Activated CD4-positive, alpha-beta T cell treated with anti-CD3 and anti-CD28 coated beads, Interleukin-2, amount 50 U/mL, for 4 hours (primary cell): ENCODE results near the gene EFNA2.
"Not testable (repeated sequence)": the region's sequence is repeated elsewhere in the genome, so short reads cannot be mapped to it uniquely, and the experiment has no call there.

Experiments
- DNase-seq, 2 experiments: peaks; one replicate each; pipeline ENCODE4 v3.0.0-alpha.2; 2020

The EFNA2 gene

DNA sequence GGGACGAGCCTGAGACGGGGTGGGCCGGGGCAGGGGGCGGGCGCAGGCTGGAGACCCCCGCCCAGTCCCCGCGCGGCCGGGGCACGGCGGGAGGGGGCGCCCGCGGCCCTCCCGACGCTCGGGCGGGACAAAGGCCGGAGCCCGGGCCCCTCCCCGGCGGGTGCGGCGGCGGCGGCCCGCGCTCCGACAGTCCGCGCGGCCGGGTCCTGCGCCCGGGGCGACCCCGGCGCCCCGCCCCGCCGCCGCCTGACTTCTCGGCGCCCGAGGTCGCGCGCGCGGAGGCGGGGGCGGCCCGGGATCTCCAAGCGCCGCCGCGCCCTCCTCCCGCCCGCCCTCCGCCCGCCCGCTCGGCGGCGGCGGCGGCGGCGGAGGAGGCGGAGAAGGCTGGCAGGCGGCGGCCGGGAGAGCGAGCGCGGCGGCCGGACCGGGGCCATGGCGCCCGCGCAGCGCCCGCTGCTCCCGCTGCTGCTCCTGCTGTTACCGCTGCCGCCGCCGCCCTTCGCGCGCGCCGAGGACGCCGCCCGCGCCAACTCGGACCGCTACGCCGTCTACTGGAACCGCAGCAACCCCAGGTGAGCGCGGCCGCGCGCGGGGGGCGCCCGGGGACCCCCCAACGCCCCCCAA lies at the start of gene EFNA2:
Gene EFNA2, plus strand, starts transcription at position 137 of the 624 bp plus-strand sequence. Its CDS starts 296 bp downstream, at position 433.
- DNase-seq, result no peak

DNA sequence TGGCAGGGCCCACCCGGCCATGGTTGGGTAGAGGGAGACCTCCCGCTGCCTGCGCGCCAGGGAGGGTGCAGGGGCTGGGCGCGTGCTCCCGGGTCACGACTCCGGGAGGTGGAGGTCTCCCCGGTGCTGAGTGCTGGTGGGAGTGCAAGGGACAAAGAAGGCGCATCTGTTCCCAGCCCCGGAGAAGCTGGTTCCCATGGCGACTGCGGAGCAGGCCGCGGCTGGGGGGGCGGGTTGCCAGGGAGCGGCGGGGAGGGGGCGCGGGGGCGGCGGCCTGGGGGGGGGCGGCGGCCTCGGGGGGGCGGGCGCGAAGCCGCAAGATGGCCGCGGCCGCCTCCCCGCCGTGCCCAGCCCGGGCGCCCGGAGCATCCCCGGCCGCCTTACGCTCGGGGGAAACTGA lies 49.1 kb upstream of the EFNA2 start:
- no peak for DNase-seq

DNA sequence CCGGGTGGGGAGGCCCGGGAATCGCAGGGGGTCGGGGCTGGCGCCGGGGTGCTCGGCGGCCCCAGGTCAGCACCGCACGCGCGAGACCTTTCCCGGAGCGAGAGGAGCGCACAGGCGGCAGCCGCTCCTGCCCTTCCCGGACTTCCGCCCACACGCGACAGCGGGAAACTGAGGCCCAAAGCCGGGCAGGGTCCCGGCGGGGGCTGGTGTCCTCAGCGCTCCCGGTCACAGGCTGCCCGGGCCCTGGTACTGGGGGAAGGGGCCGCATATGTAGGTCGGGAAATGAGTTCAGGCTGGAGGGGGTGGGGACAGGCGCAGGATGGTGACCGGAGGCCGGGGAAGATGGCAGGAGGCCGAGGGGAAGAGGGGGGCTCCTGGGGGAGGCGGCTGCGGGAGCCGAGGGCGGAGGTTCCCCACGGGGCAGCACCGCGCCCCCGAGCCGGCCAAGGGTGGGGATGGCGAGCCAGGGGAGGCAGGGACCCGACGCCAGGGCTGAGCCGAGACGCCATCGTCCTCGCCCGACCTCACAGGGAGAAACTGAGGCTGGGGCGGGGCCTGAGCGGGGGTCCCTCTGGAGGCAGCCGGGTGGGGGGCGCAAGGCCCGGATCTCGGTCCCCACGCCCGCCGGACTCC lies 48.5 kb upstream of the EFNA2 start:
- DNase-seq, result no peak

DNA sequence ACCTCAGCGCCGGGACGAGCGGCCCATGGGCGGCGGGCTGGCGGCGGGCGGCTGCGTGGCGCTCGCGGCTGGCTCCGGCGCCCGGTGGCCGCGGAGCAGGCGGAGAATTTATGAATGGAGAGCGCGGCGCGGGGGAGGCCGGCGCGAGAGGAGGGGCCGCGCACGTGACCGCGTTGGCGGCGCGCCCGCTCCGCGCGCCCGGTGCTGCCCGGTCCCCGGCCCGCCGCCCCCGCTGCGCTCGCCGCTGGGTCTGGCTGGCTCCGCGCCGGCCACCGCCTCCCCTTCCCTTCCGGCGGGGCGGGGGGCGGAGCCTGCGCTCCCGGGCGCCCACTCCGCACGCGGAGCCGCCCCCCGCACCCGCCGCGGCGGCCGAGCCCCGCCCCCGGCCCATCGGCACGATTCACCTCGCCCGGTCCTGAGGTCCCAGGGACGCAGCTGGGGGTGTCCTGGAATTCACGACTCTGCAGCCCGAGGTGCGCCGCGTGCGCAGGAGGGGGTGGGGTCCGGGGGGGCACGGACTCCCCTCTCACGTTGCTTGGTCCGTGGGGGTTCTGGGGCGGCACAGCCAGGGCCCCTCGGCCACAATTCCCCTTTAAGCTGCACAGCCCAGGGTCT lies 47.8 kb upstream of the EFNA2 start, which contains the start of gene CBARP:
Gene CBARP, minus strand, starts transcription at position 252 of the 615 bp plus-strand sequence. CDS start 1,905 bp downstream, outside the sequence.
- no peak for DNase-seq

DNA sequence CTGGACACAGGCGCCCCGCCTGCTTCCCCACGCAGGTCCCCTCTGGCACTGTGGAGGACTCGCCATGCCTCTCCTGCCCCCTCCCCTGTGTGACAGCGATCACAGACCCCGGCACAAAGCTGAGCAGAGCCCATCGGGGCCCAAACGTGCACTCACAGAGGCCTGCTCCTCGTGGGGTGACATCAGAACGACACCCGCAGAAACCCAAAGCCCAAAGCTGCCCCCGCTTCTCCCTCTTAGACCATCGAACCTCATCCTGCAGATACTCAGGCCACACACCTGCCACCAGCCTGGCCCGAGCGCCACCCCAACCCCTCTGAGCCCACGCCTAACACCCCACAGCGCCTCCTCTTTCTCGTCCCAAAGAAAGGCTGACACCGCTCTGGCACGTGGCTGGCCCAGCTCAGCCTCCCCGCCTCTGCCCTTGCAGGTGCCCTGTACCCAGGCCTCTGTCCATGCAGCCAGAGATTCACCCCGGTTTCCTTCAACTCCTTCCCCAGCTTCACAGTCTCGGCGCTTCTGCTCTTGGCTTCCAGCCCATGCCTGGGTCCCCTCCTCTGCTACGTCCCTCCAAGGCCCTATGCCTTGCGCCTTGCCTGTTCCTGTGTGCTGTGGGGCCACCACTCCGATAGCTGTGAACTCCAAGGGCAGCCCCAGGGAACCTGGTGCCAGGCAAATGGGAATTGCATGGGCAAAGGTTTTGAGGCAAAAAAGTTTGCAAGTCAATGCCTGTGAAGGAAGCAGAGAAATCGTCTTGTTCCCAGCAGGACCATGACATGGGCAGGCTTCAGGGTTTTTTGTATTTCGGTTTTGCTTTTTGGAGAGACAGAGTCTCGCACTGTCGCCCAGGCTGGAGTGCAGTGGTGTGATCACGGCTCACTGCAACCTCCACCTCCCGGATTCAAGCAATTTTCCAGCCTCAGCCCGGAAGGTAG lies 47.0 kb upstream of the EFNA2 start:
- DNase-seq, result no peak

DNA sequence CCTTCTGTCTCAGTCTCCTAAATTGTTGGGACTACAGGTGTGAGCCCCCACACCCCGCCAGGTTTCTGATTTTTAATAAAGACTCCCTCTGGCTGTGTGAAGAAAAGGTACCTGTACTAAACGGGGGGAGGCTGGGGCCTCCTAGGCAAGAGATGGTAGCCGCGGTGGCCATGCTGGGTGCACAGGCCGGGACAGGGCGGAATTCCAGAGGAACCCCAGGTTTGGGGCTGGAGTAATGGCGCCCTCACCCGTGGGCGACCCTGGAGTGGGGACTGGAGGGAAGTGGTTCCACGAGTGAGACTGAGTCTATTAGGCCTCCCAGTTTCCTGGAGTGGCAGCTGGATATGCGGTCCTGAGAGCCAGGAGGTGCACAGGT lies 46.3 kb upstream of the EFNA2 start:
- DNase-seq, result no peak

DNA sequence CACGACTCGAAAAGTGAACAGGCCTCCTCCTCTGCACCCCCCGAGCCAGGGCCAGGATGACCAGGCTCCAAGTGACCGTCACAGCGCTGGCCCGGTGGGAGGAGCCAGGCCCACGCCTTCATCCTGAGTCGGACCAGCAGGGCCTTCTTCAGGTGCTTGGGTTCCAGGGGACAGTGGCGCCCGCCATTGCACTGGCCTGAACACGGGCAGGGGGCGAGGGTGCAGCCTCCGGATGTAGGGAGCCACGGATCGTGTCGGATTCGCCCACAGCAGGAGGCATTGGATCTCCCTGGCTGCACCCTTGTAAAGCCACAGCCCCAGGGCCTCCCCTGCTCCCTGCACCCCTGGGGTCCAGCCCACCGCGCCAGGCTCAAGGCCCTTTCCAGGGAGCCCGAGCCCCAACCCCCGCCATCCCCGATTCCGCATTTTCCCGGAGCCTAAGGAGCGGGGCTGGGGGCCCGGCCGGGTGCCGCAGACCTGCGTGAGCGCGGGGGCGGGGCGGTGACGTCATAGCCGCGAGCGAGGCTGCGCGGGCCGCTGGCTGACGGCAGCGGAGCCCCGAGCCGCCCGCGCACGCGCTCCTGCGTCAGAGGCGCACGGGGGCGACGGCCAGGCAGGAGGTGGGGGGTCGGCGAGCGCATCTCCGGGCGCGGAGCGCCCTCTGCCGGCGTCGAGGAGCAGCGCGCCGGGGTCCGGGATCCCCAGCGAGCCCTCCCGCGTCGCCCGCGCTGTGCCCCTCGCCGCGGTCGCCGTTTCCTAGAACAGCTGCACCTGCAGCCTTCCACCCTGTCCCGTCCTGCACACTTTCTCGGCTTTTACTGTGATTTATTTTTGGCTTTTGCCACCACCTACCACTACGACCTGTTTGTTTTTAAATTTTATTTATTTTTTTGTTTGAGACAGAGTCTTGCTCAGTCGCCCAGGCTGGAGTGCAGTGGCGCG lies 45.6 kb upstream of the EFNA2 start:
- peak; percentile 87 to 91 for DNase-seq

DNA sequence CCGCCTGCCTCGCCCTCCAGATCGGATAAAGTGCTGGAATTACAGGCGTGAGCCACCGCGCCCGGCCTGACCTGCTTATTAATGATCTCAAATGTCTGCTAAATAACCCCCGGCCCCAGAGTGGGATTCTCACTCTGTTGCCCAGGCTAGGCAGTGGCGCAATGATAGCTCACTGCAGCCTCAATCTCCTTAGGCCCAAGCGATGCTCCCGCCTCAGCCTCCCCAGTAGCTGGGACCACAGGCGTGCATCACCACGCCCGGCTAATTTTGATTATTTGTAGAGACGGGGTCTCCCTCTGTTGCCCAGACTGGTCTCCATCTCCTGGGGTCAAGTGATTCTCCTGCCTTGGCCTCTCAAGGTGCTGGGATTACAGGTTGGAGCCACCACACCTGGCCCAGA lies 44.7 kb upstream of the EFNA2 start:
- no peak for DNase-seq

DNA sequence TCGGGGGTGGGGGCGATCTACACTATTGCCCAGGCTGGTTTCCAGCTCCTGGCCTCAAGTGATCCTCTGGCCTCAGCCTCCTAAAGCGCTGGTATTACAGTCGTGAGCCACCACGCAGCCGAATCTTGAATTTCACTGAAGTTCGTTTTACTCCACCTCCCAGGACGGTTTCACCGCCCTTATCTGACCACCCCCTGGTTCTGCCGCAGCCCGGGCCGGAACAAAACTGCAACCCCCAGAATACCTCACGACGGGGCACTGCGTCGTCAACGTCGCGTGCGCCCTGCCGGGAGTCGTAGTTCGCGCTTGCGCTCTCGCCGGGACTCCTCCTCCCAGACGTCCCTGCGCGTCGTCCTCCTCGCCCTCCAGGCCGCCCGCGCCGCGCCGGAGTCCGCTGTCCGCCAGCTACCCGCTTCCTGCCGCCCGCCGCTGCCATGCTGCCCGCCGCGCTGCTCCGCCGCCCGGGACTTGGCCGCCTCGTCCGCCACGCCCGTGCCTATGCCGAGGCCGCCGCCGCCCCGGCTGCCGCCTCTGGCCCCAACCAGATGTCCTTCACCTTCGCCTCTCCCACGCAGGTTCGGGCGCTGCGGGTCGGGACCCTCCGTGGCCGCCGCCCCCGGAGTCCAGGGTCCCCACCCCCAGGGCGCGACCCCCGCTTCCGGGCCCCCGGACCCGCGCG lies 44.1 kb upstream of the EFNA2 start, which contains the start of gene ATP5F1D:
Gene ATP5F1D, plus strand, starts transcription at position 335 of the 679 bp plus-strand sequence. Its CDS starts 100 bp downstream, at position 435.
- peak; percentile 84 to 88 for DNase-seq

DNA sequence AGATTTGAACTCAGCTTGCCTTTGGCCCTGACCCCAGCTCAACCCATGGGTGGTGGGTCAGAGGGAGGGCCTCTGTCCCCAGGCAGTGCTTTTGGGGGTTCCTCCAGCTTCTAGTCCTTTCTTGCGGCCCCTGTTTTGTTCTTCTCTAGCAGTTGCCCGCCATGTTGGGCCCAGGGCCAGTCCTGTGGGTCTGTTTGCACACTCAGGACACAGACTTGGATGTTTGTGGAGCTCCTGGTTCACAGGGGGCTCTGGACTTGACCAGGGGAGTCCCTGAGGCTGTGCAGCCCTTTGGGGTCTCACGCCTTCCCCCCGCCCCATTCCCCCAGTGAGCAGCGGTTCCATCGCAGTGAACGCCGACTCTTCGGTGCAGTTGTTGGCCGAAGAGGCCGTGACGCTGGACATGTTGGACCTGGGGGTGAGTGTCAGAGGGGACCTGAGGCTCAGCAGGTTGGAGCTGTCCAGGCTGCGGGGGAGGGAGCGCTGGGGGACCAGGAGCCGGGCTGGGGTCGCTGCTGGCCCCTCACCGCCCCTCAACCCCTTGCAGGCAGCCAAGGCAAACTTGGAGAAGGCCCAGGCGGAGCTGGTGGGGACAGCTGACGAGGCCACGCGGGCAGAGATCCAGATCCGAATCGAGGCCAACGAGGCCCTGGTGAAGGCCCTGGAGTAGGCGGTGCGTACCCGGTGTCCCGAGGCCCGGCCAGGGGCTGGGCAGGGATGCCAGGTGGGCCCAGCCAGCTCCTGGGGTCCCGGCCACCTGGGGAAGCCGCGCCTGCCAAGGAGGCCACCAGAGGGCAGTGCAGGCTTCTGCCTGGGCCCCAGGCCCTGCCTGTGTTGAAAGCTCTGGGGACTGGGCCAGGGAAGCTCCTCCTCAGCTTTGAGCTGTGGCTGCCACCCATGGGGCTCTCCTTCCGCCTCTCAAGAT lies 41.6 kb upstream of the EFNA2 start:
- DNase-seq, result peak; percentile 81 to 83

DNA sequence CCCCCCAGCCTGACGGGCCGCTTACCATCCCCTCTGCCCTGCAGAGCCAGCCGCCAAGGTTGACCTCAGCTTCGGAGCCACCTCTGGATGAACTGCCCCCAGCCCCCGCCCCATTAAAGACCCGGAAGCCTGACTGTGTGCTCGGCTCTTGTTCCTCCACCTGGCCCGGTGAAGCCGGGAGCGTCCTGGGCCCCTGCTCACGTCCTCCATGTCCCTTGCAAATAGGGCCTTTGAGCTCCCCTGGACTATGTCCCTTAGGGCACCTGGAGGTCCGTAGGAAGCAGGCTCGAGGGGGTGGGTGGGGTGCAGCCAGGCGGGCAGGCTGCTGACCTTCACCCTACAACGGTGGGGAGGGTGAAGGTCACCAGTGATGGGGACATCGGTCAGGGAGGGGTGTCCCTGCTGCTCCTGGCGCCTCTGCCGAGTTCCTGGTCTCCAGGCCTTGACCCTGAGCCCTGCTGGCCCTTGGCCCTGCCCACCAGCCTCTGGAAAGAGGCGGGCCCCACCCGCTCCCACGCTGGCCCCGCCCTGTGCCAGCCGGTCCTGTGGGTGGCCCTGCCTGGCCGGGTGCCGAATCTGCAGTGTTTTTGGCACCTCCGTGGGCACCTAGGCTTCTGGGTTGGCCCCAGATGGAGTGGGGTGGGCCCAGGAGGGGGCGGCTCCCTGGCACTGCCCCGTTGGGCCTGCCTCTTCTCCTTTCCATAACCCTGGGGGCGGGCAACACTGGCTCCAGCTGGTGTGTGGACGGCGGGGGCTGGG lies 40.8 kb upstream of the EFNA2 start:
- no peak for DNase-seq

DNA sequence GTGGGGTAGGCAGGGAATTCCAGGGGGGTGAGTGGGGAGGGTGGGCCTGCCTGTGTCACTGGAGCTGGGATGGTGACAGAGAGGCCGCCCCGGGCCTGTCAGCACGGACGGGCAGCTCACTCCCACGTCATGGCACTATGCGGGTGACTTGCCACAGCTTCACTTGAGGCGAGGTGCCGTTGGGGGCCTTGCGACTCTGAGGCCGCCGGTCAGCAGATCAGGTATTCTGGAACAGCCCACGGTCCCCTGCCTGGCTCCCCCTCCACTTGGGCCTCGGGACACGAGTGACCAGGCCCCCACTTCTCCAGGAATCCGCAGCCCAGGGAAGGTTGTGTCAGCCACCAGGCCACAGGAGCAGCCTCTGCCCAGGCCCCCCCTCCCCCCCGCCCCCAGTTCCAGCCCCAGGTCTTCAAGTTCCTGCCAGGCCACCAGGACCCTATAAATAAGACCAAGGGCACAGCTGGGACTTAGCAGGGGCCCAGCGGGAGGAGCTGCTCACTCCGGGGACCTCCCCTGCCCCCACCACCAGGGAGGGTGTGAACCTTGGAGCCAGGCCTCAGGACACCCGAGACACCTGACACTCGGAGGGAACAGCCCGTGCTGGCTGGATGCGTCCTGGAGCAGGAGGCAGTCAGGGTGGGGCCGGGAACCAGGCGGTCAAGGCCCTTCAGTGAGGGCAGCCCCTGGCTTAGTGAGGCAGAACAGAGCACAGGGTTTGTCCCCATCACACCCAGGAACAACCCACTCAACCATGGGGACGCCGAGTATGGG lies 40.0 kb upstream of the EFNA2 start:
- no peak for DNase-seq

DNA sequence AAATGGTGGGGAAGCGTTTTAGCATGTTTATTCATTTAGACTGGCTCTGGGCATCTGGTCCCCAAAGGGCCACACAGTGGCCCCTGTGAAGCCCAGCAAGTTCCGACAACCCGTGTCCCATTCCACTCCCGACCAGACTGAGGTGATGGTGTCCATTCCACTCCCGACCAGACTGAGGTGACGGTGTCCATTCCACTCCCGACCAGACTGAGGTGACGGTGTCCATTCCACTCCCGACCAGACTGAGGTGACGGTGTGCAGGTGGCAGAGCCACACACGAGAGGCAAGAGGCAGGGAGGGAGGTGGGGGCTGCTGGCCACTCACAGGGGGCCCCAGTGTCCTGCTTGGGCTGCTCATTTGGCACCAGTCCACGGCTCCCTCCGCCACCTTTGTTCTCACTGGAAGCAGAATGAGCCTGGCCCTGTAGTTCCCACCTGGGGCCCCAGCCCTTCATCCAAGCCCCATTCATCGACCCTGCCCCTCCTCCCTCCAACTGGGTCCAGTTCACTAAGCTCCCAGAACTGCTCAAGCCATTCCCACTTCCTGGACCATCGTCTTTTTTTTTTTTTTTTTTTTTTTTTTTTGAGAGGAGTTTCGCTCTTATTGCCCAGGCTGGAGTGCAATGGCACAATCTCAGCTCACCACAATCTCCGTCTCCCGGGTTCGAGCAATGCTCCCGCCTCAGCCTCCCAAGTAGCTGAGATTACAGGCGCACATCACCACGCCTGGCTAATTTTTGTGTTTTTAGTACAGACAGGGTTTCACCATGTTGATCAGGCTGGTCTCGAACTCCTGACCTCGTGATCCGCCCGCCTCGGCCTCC lies 39.2 kb upstream of the EFNA2 start:
- DNase-seq, result not testable (repeated sequence)

DNA sequence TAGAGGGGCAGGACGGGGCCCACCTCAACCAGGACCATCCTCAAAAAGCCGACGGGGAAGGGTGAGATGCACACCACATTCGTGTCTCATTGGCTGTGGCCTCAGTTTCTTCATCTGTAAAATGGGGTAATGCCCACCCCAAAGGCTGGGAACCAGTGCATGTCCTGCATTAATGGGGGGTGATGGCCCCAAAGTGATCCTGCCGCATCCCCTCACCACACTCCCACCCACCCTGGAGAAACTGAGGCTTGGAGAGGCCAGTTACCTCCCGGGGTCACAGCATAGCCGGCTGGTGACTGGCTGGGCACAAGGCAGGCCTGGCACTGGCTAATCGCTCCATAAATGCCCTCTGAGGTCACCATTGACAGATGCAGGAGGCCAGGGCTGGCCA lies 37.9 kb upstream of the EFNA2 start:
- no peak for DNase-seq

DNA sequence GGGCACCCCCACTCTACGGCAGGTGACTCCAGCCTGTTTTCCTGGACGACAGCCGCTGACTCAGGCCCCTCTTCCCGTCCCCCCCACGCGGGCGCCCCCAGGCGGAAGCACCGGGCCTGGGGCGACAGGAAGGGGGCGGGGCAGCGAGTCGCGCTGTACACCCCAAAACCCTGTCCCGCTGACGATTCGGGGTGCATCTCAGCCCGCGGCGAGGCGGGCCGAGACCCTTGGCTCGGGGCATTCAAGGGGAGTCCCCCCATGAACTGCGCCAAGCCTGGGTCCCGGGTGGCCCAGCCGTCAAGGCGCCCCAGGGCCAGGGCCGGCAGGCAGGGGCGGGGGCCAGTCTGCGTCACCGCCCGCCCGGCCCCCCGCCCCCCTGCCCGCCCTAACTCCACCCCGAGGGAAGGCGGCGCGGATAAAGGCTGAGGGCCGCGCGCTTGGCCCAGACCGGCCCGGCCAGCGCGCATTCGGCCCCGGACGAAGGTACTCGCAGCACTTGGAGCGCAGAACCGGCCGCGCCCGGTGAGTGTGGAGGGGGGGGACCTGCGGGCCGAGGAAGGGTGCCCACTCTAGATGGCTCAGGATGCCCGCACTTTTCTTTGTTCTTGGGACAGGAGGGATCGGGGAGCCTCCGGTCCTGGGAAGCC lies 37.4 kb upstream of the EFNA2 start, which contains the start of gene MIDN:
Gene MIDN, plus strand, starts transcription at position 445 of the 647 bp plus-strand sequence. CDS start 1,714 bp downstream, outside the sequence.
- peak; percentile 48 to 58 for DNase-seq

DNA sequence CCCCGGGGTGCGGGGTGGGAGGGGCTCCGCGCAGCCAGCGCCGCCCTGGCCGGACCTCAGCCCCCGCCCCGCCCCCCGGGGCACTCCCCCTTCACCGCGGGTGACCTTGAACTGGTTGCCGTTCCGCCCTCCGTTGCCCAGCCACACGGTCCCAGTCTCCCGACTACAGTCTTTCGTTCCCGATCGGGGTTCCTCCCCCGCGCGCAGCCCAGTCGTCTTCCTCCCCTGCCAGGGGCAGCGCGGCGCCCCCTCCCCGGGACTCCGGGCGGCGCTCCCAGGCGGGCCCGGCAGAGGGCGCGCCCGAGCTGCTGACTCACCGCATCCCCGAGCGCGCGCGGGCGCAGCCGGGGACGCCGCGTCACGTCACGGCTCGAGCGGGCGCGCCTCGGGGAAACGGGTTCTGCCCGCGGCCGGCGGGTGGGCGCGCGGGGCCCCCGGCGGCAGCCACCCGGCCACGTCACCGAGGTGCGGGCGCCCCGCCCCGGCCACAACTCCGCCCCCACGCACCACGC lies 36.8 kb upstream of the EFNA2 start:
- DNase-seq, result peak; percentile 74 to 80
